A549 (cell line): ENCODE results near the gene PNKP. TPM values are rescaled to one million over a fixed set of nuclear protein-coding genes. Genes with fewer than 3 reads are reported as not detected.
A peak's percentile ranks its signal among the peaks of the same experiment; 100 is the strongest.

Experiments used
- ATAC-seq, 2 experiments: fragments of 200-7000 bp in 1 of 2; fragments of >200 bp in 1 of 2; cut with Nextera tagmentation in 1 of 2; cut with Tn5 transposase in 1 of 2; 3 replicates each; pipeline versions ENCODE4 v1.8.0 to v1.9.1; 2018 to 2020; ENCODE audit warnings: mild to moderate bottlenecking in 1 of 2, moderate library complexity in 1 of 2
- CTCF ChIA-PET: fragments of 300-600 bp; sonication (Branson Sonifier 250); formaldehyde crosslinking; extraction: SDS; loops from one replicate; lab custom pipeline; 2021; ENCODE audit warnings: antibody characterized with exemption, inconsistent platforms; lab: Yijun Ruan, JAX
- POLR2A ChIA-PET: fragments of 350-600 bp; formaldehyde crosslinking; extraction: SDS; loops from one replicate; lab custom pipeline; 2021; ENCODE audit warnings: antibody characterized with exemption, inconsistent platforms; lab: Yijun Ruan, JAX
- DNase-seq, 2 experiments: peaks; one replicate each; pipeline versions ENCODE4 v3.0.0 to v3.0.0-alpha.2; 2011 to 2016; ENCODE audit warnings: low read depth in 1 of 2, low spot score in 1 of 2
- FAIRE-seq: peaks from 2 replicates; lab custom pipeline; 2011; peaks lifted over from hg19 to GRCh38; lab: Jason Lieb, UNC
- H3K27ac ChIP-seq, 2 experiments: fragments of >200 bp; sonication (Bioruptor Twin); formaldehyde crosslinking; 3 replicates each; pipeline ENCODE4 v1.5.1; 2016 to 2017
- H3K4me1 ChIP-seq: fragments of >200 bp; sonication (Bioruptor Twin); formaldehyde crosslinking; 3 replicates; pipeline ENCODE4 v1.6.1; 2016
- H3K4me2 ChIP-seq: fragments of >200 bp; sonication (Bioruptor Twin); formaldehyde crosslinking; 3 replicates; pipeline ENCODE4 v1.6.1; 2016
- H3K4me3 ChIP-seq: fragments of >200 bp; sonication (Bioruptor Twin); formaldehyde crosslinking; 3 replicates; pipeline ENCODE4 v1.5.1; 2016
- H3K9me3 ChIP-seq: fragments of >200 bp; sonication (Bioruptor Twin); formaldehyde crosslinking; 3 replicates; pipeline ENCODE4 v1.6.1; 2016
- CBX8 ChIP-seq: fragments of 200-600 bp; sonication (generic); IDR thresholded peaks from 2 replicates; pipeline ENCODE4 v1.6.1; 2016
- CHD2 ChIP-seq: fragments of 150-350 bp; IDR thresholded peaks from 2 replicates; pipeline ENCODE4 v1.6.1; 2014; ENCODE audit warnings: low read length; ENCODE audit not compliant: partially characterized antibody
- CTCF ChIP-seq: fragments of >200 bp; sonication (Bioruptor Twin); formaldehyde crosslinking; IDR thresholded peaks from 3 replicates; pipeline ENCODE4 v1.5.1; 2016
- FOSB ChIP-seq: fragments of 250-450 bp; sonication (Bioruptor Pico); IDR thresholded peaks from 2 replicates; pipeline ENCODE4 v1.5.0; 2020; ENCODE audit warnings: mild to moderate bottlenecking, moderate library complexity
- HDAC2 ChIP-seq: fragments of 200-600 bp; sonication (generic); IDR thresholded peaks from 2 replicates; pipeline ENCODE4 v1.6.1; 2016
- JUNB ChIP-seq: fragments of >200 bp; sonication (Bioruptor Twin); formaldehyde crosslinking; IDR thresholded peaks from 2 replicates; pipeline ENCODE4 v1.6.1; 2016
- MAX ChIP-seq: IDR thresholded peaks from 2 replicates; pipeline ENCODE4 v1.6.1; 2012
- MYC ChIP-seq: IDR thresholded peaks from 2 replicates; pipeline ENCODE4 v1.6.1; 2012; ENCODE audit warnings: mild to moderate bottlenecking, inconsistent platforms, low read length, improper control_type of control experiment, borderline replicate concordance
- NPAS2 ChIP-seq: fragments of 250-450 bp; sonication (Bioruptor Pico); IDR thresholded peaks from 2 replicates; pipeline ENCODE4 v1.8.0; 2022; ENCODE audit warnings: mild to moderate bottlenecking, moderate library complexity, borderline replicate concordance
- POLR2A ChIP-seq: IDR thresholded peaks from 2 replicates; pipeline ENCODE4 v1.6.1; 2012; ENCODE audit warnings: mild to moderate bottlenecking, low read length
- RAD21 ChIP-seq, 2 experiments: fragments of >200 bp in 1 of 2; sonication (Bioruptor Twin) in 1 of 2; formaldehyde crosslinking in 1 of 2; IDR thresholded peaks in 1 of 2; conservative IDR thresholded peaks in 1 of 2; 2 replicates in 1 of 2; 3 replicates in 1 of 2; pipeline ENCODE4 v1.6.1; 2012 to 2018; ENCODE audit warnings: inconsistent platforms in 1 of 2
- REST ChIP-seq: fragments of 200-600 bp; sonication (generic); IDR thresholded peaks from 2 replicates; pipeline ENCODE4 v1.6.1; 2016; ENCODE audit warnings: antibody characterized with exemption, mild to moderate bottlenecking, moderate library complexity
- SREBF2 ChIP-seq: fragments of 450-650 bp; IDR thresholded peaks from 2 replicates; pipeline ENCODE4 v1.6.1; 2014; ENCODE audit warnings: mild to moderate bottlenecking, moderate library complexity
- TP53 ChIP-seq: fragments of 250-450 bp; sonication (Bioruptor Pico); IDR thresholded peaks from 2 replicates; pipeline ENCODE4 v1.5.0; 2021; ENCODE audit warnings: mild to moderate bottlenecking, moderate library complexity
- ZFP36 ChIP-seq: fragments of 450-650 bp; IDR thresholded peaks from 2 replicates; pipeline ENCODE4 v1.6.1; 2014; ENCODE audit warnings: borderline replicate concordance; ENCODE audit not compliant: partially characterized antibody
- ZNF302 ChIP-seq: fragments of 250-450 bp; sonication (Bioruptor Pico); IDR thresholded peaks from 2 replicates; pipeline ENCODE4 v1.9.0; 2021; ENCODE audit warnings: inconsistent platforms, mild to moderate bottlenecking, moderate library complexity
- WGBS: methylation state at CpG from one replicate; pipeline ENCODE4 v1.1.6; 2017; ENCODE audit errors: missing lambda C conversion rate; 5-methylcytosine and 5-hydroxymethylcytosine counted together
- polyA plus RNA-seq, 4 experiments: library from polyadenylated mRNA; depleted of rRNA in 3 of 4; stranded (reverse); fragments of >200 nt; fragmentation: RNase III in 1 of 4; extraction: RNeasy Plus Mini Kit Qiagen cat#74134 plus additional on column Dnase treatment in 1 of 4; gene quantifications; 2 replicates in 3 of 4; 3 replicates in 1 of 4; pipeline ENCODE4 v1.2.3, GENCODE V29; 2011 to 2017

PNKP gene
- polyA plus RNA-seq, 2 of the 4 experiments (the other 2 are of a cell fraction): 23.3 to 71.2 TPM

- TF ChIP-seq CTCF (no peak), RAD21 (conservative IDR thresholded peaks at IDR 0.05 in 1 of 2, IDR thresholded peaks at IDR 0.05 in 1 of 2) (no peak), TP53 (no peak), POLR2A (peak; percentile 37; the same call in 1 of the 2 replicates)
- TF ChIP-seq, all 56 proteins: peak for 4
These were observed 8.6 kb upstream of the PNKP start (continued) for GRCh38 chr19:49875857-49876421.

GRCh38 chr19:49875177-49875576 lies 7.8 kb upstream of the PNKP start:
- peaks cover 29% of the 10 kb centered on the region for H3K4me1 ChIP-seq
- ATAC-seq (no peak), DNase-seq (no peak), FAIRE-seq (no peak)
- ChIA-PET CTCF (interaction anchor here (1.3 to 1.8 kb wide), 2 partner anchors 15 to 62 kb away, joined by 3 read pairs; partner anchors contain the start of gene FUZ), POLR2A (no interaction called here)
- H3K4me3 ChIP-seq: peak overlapping the region; percentile 95
- TF ChIP-seq FOSB (CRISPR knock-in tag): no peak
- no peak for TF ChIP-seq JUNB
- no peak for TF ChIP-seq REST
- TF ChIP-seq CHD2: no peak
- no peak for TF ChIP-seq HDAC2
- no peak for TF ChIP-seq NPAS2 (CRISPR knock-in tag)
- TF ChIP-seq MYC: no peak
- TF ChIP-seq MAX: no peak
- no peak for TF ChIP-seq ZNF302
- TF ChIP-seq SREBF2: no peak
- no peak for TF ChIP-seq CBX8
- H3K27ac ChIP-seq: peak overlapping the region; percentile 98 to 99
- no peaks in the 10 kb centered on the region for H3K9me3 ChIP-seq
- H3K4me2 ChIP-seq: peak overlapping the region; percentile 90
- WGBS: 69% methylated on average over 4 of the region's 4 CpGs

GRCh38 chr19:49874503-49875157 lies 7.3 kb upstream of the PNKP start:
- POLR2A ChIA-PET: no interaction called here
- H3K9me3 ChIP-seq: no peaks in the 10 kb centered on the region
- 92% methylated on average over 11 of the region's 11 CpGs for WGBS
- peak overlapping the region; percentile 90 for H3K4me2 ChIP-seq
- DNase-seq: no peak
- peaks cover 31% of the 10 kb centered on the region for H3K4me1 ChIP-seq
- no peak for FAIRE-seq
- CTCF ChIA-PET: interaction anchor here (0.8 to 1.8 kb wide), 2 partner anchors 9 to 15 kb away, joined by 3 to 5 read pairs; no protein-coding TSS in a partner anchor
- no peak for ATAC-seq
- TF ChIP-seq TP53 (0 out of 2 replicates have a peak, but pooled peaks have one; percentile 31), ZFP36 (peak; percentile 60), MYC (no peak)
- TF ChIP-seq, all 56 proteins: peak for 2
- peak overlapping the region in 1 of 2 experiments; percentile 98; a peak in 2 of 6 replicates for H3K27ac ChIP-seq
- H3K4me3 ChIP-seq: peak overlapping the region; percentile 95; the same call in 1 of the 3 replicates
